DOHH2 (cell line): ENCODE data around the gene TTC8.

Source experiments
- EZH2phosphoT487 ChIP-seq: fragments of 200-600 bp; sonication (generic); IDR thresholded peaks from 2 replicates; pipeline ENCODE4 v1.6.1; 2017; ENCODE audit warnings: borderline replicate concordance, mild to moderate bottlenecking, antibody characterized with exemption, low read length, moderate library complexity, mixed read lengths
- TF ChIP-seq, protein P1 (sequence below): fragments of 200-600 bp; sonication (generic); IDR thresholded peaks from one replicate; pipeline ENCODE4 v1.5.1; 2014; ENCODE audit warnings: antibody characterized with exemption, mild to moderate bottlenecking, low read depth, low read length; ENCODE audit not compliant: poor library complexity, severe bottlenecking

- TF ChIP-seq, protein P1, sequence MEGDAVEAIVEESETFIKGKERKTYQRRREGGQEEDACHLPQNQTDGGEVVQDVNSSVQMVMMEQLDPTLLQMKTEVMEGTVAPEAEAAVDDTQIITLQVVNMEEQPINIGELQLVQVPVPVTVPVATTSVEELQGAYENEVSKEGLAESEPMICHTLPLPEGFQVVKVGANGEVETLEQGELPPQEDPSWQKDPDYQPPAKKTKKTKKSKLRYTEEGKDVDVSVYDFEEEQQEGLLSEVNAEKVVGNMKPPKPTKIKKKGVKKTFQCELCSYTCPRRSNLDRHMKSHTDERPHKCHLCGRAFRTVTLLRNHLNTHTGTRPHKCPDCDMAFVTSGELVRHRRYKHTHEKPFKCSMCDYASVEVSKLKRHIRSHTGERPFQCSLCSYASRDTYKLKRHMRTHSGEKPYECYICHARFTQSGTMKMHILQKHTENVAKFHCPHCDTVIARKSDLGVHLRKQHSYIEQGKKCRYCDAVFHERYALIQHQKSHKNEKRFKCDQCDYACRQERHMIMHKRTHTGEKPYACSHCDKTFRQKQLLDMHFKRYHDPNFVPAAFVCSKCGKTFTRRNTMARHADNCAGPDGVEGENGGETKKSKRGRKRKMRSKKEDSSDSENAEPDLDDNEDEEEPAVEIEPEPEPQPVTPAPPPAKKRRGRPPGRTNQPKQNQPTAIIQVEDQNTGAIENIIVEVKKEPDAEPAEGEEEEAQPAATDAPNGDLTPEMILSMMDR: no peak
- no peak for TF ChIP-seq EZH2phosphoT487
Measured at GRCh38 chr14:88840926-88841325, 16.5 kb downstream of the TTC8 start.
